ENCODE measurements around the gene PRKCA. TPM values are rescaled to one million over a fixed set of nuclear protein-coding genes. Genes with fewer than 3 reads are reported as not detected.
A peak's percentile ranks its signal among the peaks of the same experiment; 100 is the strongest.

PRKCA gene
- total RNA-seq, 2 experiments from 2014 or later: 84.4 to 87.9 TPM

- H3K27ac Mint-ChIP-seq: peak overlapping the region; percentile 35
- peaks cover 78% of the 10 kb centered on the region for H3K4me1 Mint-ChIP-seq (ENCODE audit: low read depth)
- ChIA-PET CTCF (no interaction called here), POLR2A (interaction anchor here (1.3 to 1.7 kb wide), 2 partner anchors 23 to 85 kb away, joined by 3 to 4 read pairs; no protein-coding TSS in a partner anchor)
- no peak for TF ChIP-seq CTCF (IDR thresholded peaks at IDR 0.05)
- ATAC-seq (no peak), DNase-seq (no peak)
- H3K36me3 Mint-ChIP-seq (ENCODE audit: low read depth): peaks cover 35% of the 10 kb centered on the region
- intact Hi-C loops (cut with micrococcal nuclease): loop anchor here (10.0 kb wide), 1 partner anchor 114 kb away; no protein-coding TSS in a partner anchor
- peaks cover 3% of the 10 kb centered on the region for H3K9me3 Mint-ChIP-seq
- no peak overlapping the region for H3K4me3 Mint-ChIP-seq
- no peaks in the 10 kb centered on the region for H3K27me3 Mint-ChIP-seq
Observed at GRCh38 chr17:66518677-66519076, 216.3 kb downstream of the PRKCA start.

- H3K27ac Mint-ChIP-seq: peak overlapping the region; percentile 35
Observed at GRCh38 chr17:66519154-66519553, 216.7 kb downstream of the PRKCA start.

GRCh38 chr17:66520999-66521398, 218.6 kb downstream of the PRKCA start:
- intact Hi-C loops (cut with micrococcal nuclease): no loop called here
- CTCF ChIA-PET: interaction anchor here (2.1 kb wide), 1 partner anchor 46 kb away, joined by 6 read pairs; no protein-coding TSS in a partner anchor
- H3K4me3 Mint-ChIP-seq: no peak overlapping the region

More at GRCh38 chr17:66519154-66519553, 216.7 kb downstream of the PRKCA start:
- intact Hi-C loops (cut with micrococcal nuclease): loop anchor here (10.0 kb wide), 1 partner anchor 114 kb away; no protein-coding TSS in a partner anchor
- no peak for TF ChIP-seq CTCF (IDR thresholded peaks at IDR 0.05)
- Mint-ChIP-seq H3K9me3 (peaks cover 3% of the 10 kb centered on the region), H3K4me3 (no peak overlapping the region), H3K4me1 (ENCODE audit: low read depth) (peaks cover 78% of the 10 kb centered on the region), H3K27me3 (no peaks in the 10 kb centered on the region), H3K36me3 (ENCODE audit: low read depth) (peaks cover 37% of the 10 kb centered on the region)
- ChIA-PET CTCF (no interaction called here), POLR2A (interaction anchor here (0.6 to 1.7 kb wide), 2 partner anchors 8 to 85 kb away, joined by 3 read pairs; no protein-coding TSS in a partner anchor)
- ATAC-seq (no peak), DNase-seq (no peak)

GRCh38 chr17:66522591-66523272, 220.3 kb downstream of the PRKCA start:
- H3K27ac Mint-ChIP-seq: peak overlapping the region; percentile 77
- CTCF ChIA-PET: interaction anchor here (1.1 to 2.1 kb wide), 2 partner anchors 13 to 44 kb away, joined by 3 to 6 read pairs; no protein-coding TSS in a partner anchor
- TF ChIP-seq CTCF (IDR thresholded peaks at IDR 0.05): no peak
- peak; percentile 44 for DNase-seq
- H3K27me3 Mint-ChIP-seq: no peaks in the 10 kb centered on the region
- peaks cover 71% of the 10 kb centered on the region for H3K4me1 Mint-ChIP-seq (ENCODE audit: low read depth)
- peaks cover 40% of the 10 kb centered on the region for H3K36me3 Mint-ChIP-seq (ENCODE audit: low read depth)
- H3K9me3 Mint-ChIP-seq: peaks cover 6% of the 10 kb centered on the region
- no peak overlapping the region for H3K4me3 Mint-ChIP-seq
- peak; percentile 62 for ATAC-seq
- intact Hi-C loops (cut with micrococcal nuclease): no loop called here
- POLR2A ChIA-PET: interaction anchor here (1.0 to 1.4 kb wide), 2 partner anchors 14 to 19 kb away, joined by 4 to 5 read pairs; no protein-coding TSS in a partner anchor

More at GRCh38 chr17:66520999-66521398, 218.6 kb downstream of the PRKCA start:
- H3K36me3 Mint-ChIP-seq (ENCODE audit: low read depth): peaks cover 40% of the 10 kb centered on the region
- H3K27me3 Mint-ChIP-seq: no peaks in the 10 kb centered on the region
- no peak overlapping the region for H3K27ac Mint-ChIP-seq
- POLR2A ChIA-PET: no interaction called here
- H3K9me3 Mint-ChIP-seq: peaks cover 9% of the 10 kb centered on the region
- TF ChIP-seq CTCF (IDR thresholded peaks at IDR 0.05): no peak
- H3K4me1 Mint-ChIP-seq (ENCODE audit: low read depth): peaks cover 80% of the 10 kb centered on the region
- DNase-seq (no peak), ATAC-seq (no peak)
